ACC112 (cell line): Measurements from ENCODE around the gene LRRK1.

Experiments used
- H2AFZ ChIP-seq: fragments of 200-600 bp; sonication (generic); one replicate; pipeline ENCODE4 v1.6.0; 2017; ENCODE audit warnings: antibody characterized with exemption, low read length; ENCODE audit not compliant: unreplicated experiment
- H3K27ac ChIP-seq: fragments of 200-600 bp; sonication (generic); 2 replicates; pipeline ENCODE4 v1.5.1; 2014; ENCODE audit warnings: low read depth, mild to moderate bottlenecking, antibody characterized with exemption, low read length, moderate library complexity
- H3K27me3 ChIP-seq: fragments of 200-600 bp; sonication (generic); 2 replicates; pipeline ENCODE4 v1.6.1; 2014; ENCODE audit warnings: mild to moderate bottlenecking, antibody characterized with exemption, low read length, moderate library complexity, mixed read lengths; ENCODE audit not compliant: insufficient read depth
- H3K36me3 ChIP-seq: fragments of 200-600 bp; sonication (generic); 2 replicates; pipeline ENCODE4 v1.6.1; 2016; ENCODE audit warnings: mild to moderate bottlenecking, antibody characterized with exemption, low read length, moderate library complexity, mixed read lengths; ENCODE audit not compliant: insufficient read depth
- H3K4me1 ChIP-seq: fragments of 200-600 bp; sonication (generic); one replicate; pipeline ENCODE4 v1.6.1; 2016; ENCODE audit warnings: low read length, mixed read lengths; ENCODE audit not compliant: insufficient read depth, unreplicated experiment, control insufficient read depth
- H3K4me3 ChIP-seq: fragments of 200-600 bp; sonication (generic); 2 replicates; pipeline ENCODE4 v1.5.1; 2014; ENCODE audit warnings: mild to moderate bottlenecking, low read depth, low read length
- H3K79me2 ChIP-seq: fragments of 200-600 bp; sonication (generic); one replicate; pipeline ENCODE4 v1.6.0; 2016; ENCODE audit warnings: low read length; ENCODE audit not compliant: control insufficient read depth, unreplicated experiment, insufficient read depth

Gene LRRK1

DNA sequence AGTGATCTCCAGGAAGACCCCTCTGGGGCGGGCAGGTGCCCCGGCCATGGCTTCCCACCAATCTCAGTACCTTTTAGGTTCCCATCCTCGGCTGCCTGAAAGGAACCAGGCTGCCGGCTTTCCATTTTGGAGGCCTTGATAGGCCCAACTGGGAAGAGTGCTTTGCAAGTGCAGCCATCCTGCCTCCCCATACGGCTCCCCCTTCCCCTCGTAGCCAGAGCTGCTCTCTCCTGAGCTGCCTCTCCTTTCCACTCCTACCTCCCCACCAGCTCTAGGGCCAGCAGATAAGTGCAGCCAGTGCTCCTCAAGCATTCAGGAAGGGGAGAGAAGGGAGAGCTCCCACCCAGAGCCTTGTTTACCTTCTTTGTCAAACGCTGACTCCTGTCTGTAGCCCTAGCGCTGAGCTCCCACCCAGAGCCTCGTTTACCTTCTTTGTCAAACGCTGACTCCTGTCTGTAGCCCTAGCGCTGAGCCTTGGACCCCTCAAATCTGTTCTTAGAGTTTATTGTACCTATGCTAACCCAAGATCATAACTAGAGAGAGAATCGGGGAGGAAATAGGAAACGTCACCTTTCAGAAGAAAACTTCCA is 133.0 kb downstream of the LRRK1 start:
- no peak overlapping the region for H2AFZ ChIP-seq
- no peaks in the 10 kb centered on the region for H3K79me2 ChIP-seq
- no peaks in the 10 kb centered on the region for H3K27me3 ChIP-seq
- H3K4me1 ChIP-seq, result no peaks in the 10 kb centered on the region
- H3K36me3 ChIP-seq, result peaks cover 9% of the 10 kb centered on the region; the same call in 1 of the 2 replicates
- H3K4me3 ChIP-seq, result no peak overlapping the region
- H3K27ac ChIP-seq, result no peak overlapping the region

DNA sequence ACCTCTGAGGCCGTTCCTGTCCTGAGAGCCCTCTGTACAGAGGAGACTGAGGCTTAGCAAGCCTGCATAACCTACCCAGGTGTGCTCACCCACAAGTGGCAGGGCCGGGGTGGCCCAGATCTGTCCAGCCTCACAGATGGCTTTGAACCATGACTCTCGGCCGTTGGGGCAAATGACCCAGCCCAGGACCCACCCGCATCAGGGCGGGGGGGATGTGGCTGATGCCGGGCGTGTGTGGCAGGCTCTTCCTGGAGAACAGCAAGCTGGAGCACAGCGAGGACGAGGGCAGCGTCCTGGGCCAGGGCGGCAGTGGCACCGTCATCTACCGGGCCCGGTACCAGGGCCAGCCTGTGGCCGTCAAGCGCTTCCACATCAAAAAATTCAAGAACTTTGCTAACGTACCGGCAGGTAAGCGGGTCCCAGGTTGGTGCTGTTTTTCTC is 133.5 kb downstream of the LRRK1 start:
- H3K27me3 ChIP-seq, result no peaks in the 10 kb centered on the region

DNA sequence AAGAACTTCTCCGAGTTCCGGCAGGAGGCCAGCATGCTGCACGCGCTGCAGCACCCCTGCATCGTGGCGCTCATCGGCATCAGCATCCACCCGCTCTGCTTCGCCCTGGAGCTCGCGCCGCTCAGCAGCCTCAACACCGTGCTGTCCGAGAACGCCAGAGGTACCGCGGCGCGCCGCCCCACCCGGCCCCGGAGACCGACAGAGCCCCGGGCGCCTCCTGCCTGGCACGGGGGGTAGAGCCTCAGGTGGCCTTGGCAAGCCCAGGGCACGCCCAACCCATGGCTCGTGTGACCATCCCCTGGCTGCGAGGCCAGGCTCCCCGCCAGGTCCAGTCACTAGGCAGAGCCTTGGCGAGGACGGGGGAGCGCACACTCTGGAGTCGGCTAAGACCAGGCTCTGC is 134.1 kb downstream of the LRRK1 start:
- H2AFZ ChIP-seq, result no peak overlapping the region
- H3K4me1 ChIP-seq, result no peaks in the 10 kb centered on the region
- H3K36me3 ChIP-seq, result peaks cover 19% of the 10 kb centered on the region; the same call in 1 of the 2 replicates
- H3K79me2 ChIP-seq, result no peaks in the 10 kb centered on the region
- H3K27me3 ChIP-seq, result no peaks in the 10 kb centered on the region
- H3K27ac ChIP-seq, result no peak overlapping the region
- H3K4me3 ChIP-seq, result no peak overlapping the region

More for the DNA sequence above, 133.5 kb downstream of the LRRK1 start:
- Histone ChIP-seq H3K4me3 (no peak overlapping the region), H2AFZ (no peak overlapping the region), H3K79me2 (no peaks in the 10 kb centered on the region), H3K27ac (no peak overlapping the region), H3K4me1 (no peaks in the 10 kb centered on the region), H3K36me3 (peaks cover 14% of the 10 kb centered on the region; the same call in 1 of the 2 replicates)

DNA sequence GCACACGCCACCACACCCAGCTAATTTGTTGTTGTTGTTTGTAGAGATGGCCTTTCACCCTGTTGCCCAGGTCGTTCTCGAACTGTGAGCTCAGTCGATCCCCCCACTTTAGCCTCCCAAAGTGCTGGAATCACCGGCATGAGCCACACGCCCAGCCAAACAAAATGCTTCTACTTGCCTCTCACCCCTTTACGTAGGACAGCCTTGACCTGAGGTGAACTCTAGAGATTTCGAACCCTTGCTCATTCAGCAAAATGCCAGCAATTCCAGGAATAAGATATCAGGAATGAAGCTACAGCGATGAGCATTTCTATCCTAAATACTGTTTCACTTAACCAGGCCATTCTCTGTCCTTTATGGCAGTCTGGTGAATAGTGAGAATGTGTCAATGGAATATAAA is 135.0 kb downstream of the LRRK1 start:
- H3K4me1 ChIP-seq, result no peaks in the 10 kb centered on the region
- no peak overlapping the region for H3K27ac ChIP-seq
- H3K79me2 ChIP-seq, result no peaks in the 10 kb centered on the region
- H2AFZ ChIP-seq, result no peak overlapping the region
- no peaks in the 10 kb centered on the region for H3K27me3 ChIP-seq
- peaks cover 25% of the 10 kb centered on the region for H3K36me3 ChIP-seq
- no peak overlapping the region for H3K4me3 ChIP-seq

DNA sequence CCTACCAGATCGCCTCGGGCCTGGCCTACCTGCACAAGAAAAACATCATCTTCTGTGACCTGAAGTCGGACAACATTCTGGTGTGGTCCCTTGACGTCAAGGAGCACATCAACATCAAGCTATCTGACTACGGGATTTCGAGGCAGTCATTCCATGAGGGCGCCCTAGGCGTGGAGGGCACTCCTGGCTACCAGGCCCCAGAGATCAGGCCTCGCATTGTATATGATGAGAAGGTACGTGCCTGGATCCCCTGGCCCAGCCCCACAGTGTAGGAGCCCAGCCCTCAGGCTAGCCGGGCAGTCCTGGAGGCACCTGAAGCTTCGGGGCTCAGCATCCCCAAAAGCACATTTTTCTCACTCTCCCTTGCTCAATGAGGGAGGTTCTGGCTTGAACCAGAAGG is 135.8 kb downstream of the LRRK1 start:
- Histone ChIP-seq H3K4me1 (no peaks in the 10 kb centered on the region), H2AFZ (no peak overlapping the region), H3K27ac (no peak overlapping the region), H3K27me3 (no peaks in the 10 kb centered on the region), H3K4me3 (no peak overlapping the region), H3K36me3 (peaks cover 29% of the 10 kb centered on the region), H3K79me2 (no peaks in the 10 kb centered on the region)

DNA sequence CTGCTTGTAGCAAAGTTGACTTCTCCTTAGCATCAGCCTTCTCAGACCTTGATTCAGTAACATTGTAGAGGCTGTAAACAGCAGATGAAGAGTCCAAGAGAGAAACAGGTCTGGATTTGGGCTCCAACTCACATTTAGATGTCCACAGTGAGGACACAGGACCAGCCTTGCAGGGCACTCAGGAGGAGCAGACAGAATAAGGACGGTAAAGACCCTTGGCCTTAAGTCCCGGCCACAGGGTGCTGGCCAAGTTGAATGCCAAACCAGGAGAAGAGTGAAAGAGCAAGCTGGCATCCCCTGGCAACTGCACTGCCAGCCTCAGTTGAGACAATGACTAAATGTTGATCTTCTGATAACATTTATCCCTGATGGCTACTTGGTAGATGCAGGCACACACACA is 136.3 kb downstream of the LRRK1 start:
- Histone ChIP-seq H3K27me3 (no peaks in the 10 kb centered on the region), H3K36me3 (peaks cover 29% of the 10 kb centered on the region), H3K4me1 (no peaks in the 10 kb centered on the region), H3K79me2 (no peaks in the 10 kb centered on the region), H2AFZ (no peak overlapping the region), H3K27ac (no peak overlapping the region), H3K4me3 (no peak overlapping the region)

DNA sequence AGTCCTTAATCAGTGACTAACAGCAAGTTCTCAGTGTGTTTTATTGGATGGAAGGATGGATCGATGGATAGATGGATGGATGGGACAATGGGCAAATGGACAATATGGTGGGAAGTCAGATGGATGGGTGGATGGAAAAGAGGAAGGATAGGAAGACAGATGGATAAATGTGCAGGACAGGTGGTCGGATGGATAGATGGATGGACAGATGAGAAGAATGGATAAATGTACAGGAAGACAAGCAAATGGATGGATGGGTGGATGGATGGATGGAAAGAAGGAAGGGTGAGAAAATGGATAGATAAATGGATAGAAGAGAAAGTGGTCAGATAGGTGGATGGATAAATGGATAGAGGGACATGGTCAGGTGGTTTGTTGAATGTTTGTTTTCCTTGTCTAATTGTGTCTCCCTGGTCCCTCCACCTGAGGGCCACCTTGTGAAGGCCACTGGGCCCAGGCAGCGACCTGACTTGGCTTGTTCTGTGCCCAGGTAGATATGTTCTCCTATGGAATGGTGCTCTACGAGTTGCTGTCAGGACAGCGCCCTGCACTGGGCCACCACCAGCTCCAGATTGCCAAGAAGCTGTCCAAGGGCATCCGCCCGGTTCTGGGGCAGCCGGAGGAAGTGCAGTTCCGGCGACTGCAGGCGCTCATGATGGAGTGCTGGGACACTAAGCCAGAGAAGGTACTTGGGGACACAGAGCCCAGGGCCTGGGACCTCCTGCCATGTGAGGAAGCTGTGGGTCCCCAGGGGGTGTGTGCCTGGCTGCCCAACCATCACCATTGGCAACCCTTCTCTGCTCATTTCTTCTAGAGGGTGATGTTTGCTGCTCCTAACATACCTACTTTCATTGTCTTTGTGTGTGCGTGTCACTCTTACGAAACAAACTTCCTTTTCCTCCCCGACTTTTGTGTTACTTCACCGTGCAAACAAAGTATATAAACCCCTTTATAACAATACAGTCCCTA is 137.5 kb downstream of the LRRK1 start:
- Histone ChIP-seq H3K4me1 (no peaks in the 10 kb centered on the region), H3K79me2 (no peaks in the 10 kb centered on the region), H2AFZ (no peak overlapping the region), H3K27ac (no peak overlapping the region), H3K36me3 (peaks cover 29% of the 10 kb centered on the region), H3K4me3 (no peak overlapping the region), H3K27me3 (no peaks in the 10 kb centered on the region)

DNA sequence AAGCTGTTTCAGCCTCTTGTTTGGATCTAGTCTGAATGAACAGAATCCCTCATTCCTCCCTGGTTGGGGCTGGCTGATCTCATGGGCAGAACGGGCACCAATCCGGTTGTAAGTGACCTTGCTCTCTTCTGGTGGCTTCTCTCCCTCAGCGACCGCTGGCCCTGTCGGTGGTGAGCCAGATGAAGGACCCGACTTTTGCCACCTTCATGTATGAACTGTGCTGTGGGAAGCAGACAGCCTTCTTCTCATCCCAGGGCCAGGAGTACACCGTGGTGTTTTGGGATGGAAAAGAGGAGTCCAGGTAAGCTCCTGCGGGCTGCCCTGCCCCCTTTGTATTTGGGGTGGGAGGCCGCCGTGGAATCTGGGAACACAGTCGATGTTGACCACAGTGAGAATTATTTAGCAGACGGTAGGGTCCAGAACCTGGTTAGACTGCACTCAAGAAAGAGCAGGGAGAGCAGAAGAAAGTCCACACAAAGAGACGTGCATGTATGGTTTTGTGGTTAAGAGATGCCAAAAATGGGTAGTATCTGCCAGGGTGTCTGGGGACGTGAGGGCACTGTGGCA is 138.8 kb downstream of the LRRK1 start:
- H3K27ac ChIP-seq, result no peak overlapping the region
- H3K4me3 ChIP-seq, result no peak overlapping the region
- H3K36me3 ChIP-seq, result peaks cover 29% of the 10 kb centered on the region
- no peaks in the 10 kb centered on the region for H3K27me3 ChIP-seq
- H3K79me2 ChIP-seq, result no peaks in the 10 kb centered on the region
- no peak overlapping the region for H2AFZ ChIP-seq
- no peaks in the 10 kb centered on the region for H3K4me1 ChIP-seq

DNA sequence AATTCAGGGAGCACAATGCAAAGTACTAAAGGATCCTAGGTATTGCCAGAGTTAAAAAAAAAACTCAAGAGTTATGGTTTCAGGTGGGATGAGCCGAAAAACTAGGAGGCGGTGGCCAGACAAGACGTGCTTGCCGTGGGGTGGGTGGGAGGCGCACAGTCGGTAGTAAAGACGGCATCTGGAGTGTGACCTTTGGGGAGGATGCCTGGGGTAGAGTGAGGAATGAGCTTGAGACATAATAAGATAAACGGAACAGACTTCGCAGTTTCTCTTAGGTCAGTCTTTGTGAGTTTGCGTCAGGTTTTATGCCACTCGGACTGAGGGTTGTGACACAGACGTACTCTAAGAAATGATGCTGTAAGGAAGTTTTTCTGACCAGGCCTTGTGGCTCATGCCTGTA is 139.6 kb downstream of the LRRK1 start:
- Histone ChIP-seq H3K79me2 (no peaks in the 10 kb centered on the region), H3K36me3 (peaks cover 29% of the 10 kb centered on the region), H3K27me3 (no peaks in the 10 kb centered on the region), H3K27ac (no peak overlapping the region), H3K4me1 (no peaks in the 10 kb centered on the region), H2AFZ (no peak overlapping the region), H3K4me3 (no peak overlapping the region)

DNA sequence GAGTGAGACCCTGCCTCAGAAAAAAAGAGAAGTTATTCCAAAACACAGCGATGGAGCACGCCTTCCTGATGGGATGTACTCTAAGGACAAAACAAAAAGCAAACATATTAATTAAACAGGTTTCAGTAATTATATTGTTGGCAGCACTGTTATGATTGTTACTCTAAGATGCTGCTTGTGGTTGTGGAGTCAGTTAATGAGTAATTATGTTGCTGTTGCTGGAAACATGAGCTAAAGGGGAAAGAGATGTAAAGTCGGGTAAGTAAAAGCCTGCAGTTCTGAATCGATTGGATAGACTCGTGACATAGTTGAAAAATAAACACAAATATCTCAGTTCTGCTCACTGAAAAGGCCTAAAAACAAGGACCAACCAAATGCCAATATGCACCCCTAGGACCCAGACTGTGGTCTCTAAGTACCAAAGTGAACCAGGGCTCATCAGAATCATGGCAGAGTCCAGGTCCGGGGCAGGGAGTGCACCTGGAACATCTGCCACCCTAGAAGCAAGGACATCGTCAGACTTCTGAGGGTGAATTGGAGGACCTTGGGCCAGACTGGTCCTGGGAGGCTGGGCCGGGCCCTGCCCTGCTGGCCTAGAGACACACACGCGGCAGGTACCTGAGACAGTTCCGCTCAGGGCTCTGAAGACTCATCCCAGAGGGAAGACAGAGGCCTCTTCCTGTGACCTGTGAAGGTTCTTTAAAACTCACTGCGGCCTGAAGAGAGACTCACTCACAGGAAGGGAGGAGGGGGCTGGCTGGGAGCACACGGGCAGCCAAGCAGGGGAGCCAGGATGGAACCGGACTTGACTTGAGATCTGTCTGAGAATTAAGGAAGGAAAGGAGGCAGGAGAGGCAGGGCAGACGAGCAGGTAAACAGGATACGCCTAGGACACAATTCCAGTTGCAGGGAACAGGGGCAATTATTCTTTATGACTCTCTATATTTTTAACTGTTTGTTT is 140.5 kb downstream of the LRRK1 start:
- Histone ChIP-seq H3K27ac (no peak overlapping the region), H3K4me1 (no peaks in the 10 kb centered on the region), H3K79me2 (no peaks in the 10 kb centered on the region), H3K27me3 (no peaks in the 10 kb centered on the region), H3K4me3 (no peak overlapping the region), H3K36me3 (peaks cover 29% of the 10 kb centered on the region), H2AFZ (no peak overlapping the region)
